Nephron (organoid): ENCODE data around the gene ASTN1.

Experiments used
- H3K27ac Mint-ChIP-seq, 3 experiments: 2 replicates each; pipeline ENCODE4 v1.8.0; 2020; ENCODE audit warnings: mixed read lengths in 3 of 3, mild to moderate bottlenecking in 2 of 3, moderate library complexity in 1 of 3
- H3K27me3 Mint-ChIP-seq: 2 replicates; pipeline ENCODE4 v1.8.0; 2021; ENCODE audit warnings: low read depth, mild to moderate bottlenecking, moderate library complexity, mixed read lengths
- H3K36me3 Mint-ChIP-seq: 2 replicates; pipeline ENCODE4 v1.8.0; 2020; ENCODE audit warnings: low read depth, mixed read lengths
- H3K4me1 Mint-ChIP-seq: 2 replicates; pipeline ENCODE4 v1.8.0; 2020; ENCODE audit warnings: mixed read lengths
- H3K4me3 Mint-ChIP-seq, 3 experiments: 2 replicates each; pipeline ENCODE4 v1.8.0; 2020; ENCODE audit warnings: mild to moderate bottlenecking in 3 of 3, mixed read lengths in 3 of 3, moderate library complexity in 2 of 3
- H3K9me3 Mint-ChIP-seq: 2 replicates; pipeline ENCODE4 v1.8.0; 2020; ENCODE audit warnings: mixed read lengths
- TF ChIP-seq, protein P1 (sequence below), 3 experiments: fragments of 200-600 bp; sonication (generic); IDR thresholded peaks; one replicate each; pipeline ENCODE4 v1.5.0; 2021; ENCODE audit warnings: antibody characterized with exemption in 3 of 3; ENCODE audit not compliant: unreplicated experiment in 3 of 3

Gene ASTN1

DNA sequence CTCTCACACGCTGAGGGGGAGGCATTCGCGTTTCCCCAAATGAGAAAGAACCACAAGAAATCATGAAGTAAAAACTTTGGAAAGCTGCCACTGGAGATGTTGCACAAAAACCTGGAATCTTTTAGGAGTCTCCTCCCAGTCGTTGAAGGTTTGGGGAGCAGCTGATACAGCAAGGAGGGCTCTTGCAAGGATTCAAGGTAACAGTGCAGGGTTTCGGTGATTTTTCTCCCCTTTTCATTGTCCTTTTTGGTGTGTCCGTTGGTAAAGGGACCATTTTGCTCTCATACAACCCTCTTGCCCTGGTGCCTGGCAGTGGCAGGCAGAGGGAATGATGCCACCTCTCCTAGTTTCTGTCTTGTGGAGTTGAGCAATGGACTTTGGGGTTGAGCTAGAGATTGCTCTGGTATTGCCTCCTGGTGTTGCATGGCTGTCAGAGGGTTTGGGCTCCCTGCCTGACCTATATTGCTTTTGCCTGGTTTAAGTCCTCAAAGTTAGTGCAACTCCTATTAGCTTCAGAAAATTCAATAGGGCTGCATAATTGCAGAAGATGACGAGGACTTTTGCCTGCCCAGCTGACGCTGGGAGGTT lies 7.1 kb upstream of the ASTN1 start:
- TF ChIP-seq, protein P1, sequence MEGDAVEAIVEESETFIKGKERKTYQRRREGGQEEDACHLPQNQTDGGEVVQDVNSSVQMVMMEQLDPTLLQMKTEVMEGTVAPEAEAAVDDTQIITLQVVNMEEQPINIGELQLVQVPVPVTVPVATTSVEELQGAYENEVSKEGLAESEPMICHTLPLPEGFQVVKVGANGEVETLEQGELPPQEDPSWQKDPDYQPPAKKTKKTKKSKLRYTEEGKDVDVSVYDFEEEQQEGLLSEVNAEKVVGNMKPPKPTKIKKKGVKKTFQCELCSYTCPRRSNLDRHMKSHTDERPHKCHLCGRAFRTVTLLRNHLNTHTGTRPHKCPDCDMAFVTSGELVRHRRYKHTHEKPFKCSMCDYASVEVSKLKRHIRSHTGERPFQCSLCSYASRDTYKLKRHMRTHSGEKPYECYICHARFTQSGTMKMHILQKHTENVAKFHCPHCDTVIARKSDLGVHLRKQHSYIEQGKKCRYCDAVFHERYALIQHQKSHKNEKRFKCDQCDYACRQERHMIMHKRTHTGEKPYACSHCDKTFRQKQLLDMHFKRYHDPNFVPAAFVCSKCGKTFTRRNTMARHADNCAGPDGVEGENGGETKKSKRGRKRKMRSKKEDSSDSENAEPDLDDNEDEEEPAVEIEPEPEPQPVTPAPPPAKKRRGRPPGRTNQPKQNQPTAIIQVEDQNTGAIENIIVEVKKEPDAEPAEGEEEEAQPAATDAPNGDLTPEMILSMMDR (IDR thresholded peaks at IDR 0.05; ENCODE audit: unreplicated experiment in 3 of 3) = no peak
- no peak overlapping the region for H3K4me3 Mint-ChIP-seq
- no peak overlapping the region for H3K27ac Mint-ChIP-seq
- peaks cover 5% of the 10 kb centered on the region for H3K4me1 Mint-ChIP-seq
- H3K9me3 Mint-ChIP-seq = no peaks in the 10 kb centered on the region
- H3K36me3 Mint-ChIP-seq = no peaks in the 10 kb centered on the region
- peaks cover 16% of the 10 kb centered on the region for H3K27me3 Mint-ChIP-seq

GRCh38 chr1:177170756-177171535 lies 6.4 kb upstream of the ASTN1 start, which contains the start of gene BRINP2:
TSS of gene BRINP2 (plus strand) at chr1:177170958. CDS start at chr1:177229877, 58,919 bp downstream.
- H3K36me3 Mint-ChIP-seq = no peaks in the 10 kb centered on the region
- peaks cover 18% of the 10 kb centered on the region for H3K27me3 Mint-ChIP-seq
- TF ChIP-seq, protein P1 (IDR thresholded peaks at IDR 0.05; ENCODE audit: unreplicated experiment in 3 of 3) = no peak
- peaks cover 5% of the 10 kb centered on the region for H3K4me1 Mint-ChIP-seq
- H3K9me3 Mint-ChIP-seq = no peaks in the 10 kb centered on the region
- H3K4me3 Mint-ChIP-seq = no peak within 1 kb of the TSS
- H3K27ac Mint-ChIP-seq = no peak within 1 kb of the TSS

DNA sequence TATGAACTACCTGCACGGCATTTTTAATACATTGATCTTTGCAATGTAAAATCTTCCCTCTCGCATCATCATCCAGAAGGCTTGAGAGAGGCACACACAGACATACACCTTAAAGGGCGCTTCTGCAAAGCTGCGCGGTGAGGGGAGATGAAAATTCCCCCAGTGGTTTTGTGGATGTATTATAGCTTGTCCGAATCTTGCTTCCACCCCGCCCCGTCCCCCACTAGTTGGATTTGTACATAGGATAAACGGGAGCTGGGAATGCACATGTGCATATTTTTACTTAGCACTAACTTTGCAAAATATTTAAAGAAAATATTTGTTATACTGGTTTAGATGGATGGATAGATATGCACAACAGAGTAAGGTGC lies 542 bp upstream of the ASTN1 start:
- Mint-ChIP-seq H3K27ac (no peak overlapping the region), H3K36me3 (no peaks in the 10 kb centered on the region), H3K9me3 (no peaks in the 10 kb centered on the region), H3K27me3 (peaks cover 57% of the 10 kb centered on the region), H3K4me1 (peaks cover 10% of the 10 kb centered on the region), H3K4me3 (peak overlapping the region; percentile 80 to 85 (median 84))
- TF ChIP-seq, protein P1 (IDR thresholded peaks at IDR 0.05; ENCODE audit: unreplicated experiment in 3 of 3) = no peak

DNA sequence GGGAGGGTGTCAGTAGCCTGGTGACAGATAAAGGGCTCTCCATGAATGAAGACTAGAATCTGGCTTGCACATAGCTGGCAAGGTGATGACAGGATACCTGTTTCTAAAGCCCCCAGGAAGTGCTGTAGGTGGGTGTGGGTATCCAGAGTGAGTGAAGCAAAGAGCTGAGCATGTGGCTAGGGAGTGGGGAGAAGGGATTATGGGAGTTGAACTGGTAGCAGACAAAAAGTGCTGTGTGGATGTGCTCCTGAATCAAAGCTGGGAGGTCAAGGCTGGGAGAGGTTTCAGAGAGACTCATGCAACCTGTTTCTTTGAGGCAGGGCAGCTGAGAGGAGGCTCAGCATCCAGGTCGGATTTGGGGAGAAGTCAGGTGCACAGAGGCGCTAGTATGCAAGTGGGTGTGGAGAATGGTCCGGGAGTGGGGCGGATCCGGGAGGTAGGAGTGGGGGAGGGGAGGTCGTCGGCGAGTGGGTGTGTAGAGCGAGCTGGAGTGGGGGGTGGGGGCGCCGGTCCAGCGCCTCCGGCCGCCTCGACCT lies 600 bp downstream of the ASTN1 start:
- H3K4me1 Mint-ChIP-seq = peaks cover 10% of the 10 kb centered on the region
- TF ChIP-seq, protein P1 (IDR thresholded peaks at IDR 0.05; ENCODE audit: unreplicated experiment in 3 of 3) = no peak
- H3K36me3 Mint-ChIP-seq = no peaks in the 10 kb centered on the region
- H3K9me3 Mint-ChIP-seq = no peaks in the 10 kb centered on the region
- H3K27ac Mint-ChIP-seq = no peak overlapping the region
- peak overlapping the region; percentile 84 to 85 (median 85) for H3K4me3 Mint-ChIP-seq
- peaks cover 57% of the 10 kb centered on the region for H3K27me3 Mint-ChIP-seq

DNA sequence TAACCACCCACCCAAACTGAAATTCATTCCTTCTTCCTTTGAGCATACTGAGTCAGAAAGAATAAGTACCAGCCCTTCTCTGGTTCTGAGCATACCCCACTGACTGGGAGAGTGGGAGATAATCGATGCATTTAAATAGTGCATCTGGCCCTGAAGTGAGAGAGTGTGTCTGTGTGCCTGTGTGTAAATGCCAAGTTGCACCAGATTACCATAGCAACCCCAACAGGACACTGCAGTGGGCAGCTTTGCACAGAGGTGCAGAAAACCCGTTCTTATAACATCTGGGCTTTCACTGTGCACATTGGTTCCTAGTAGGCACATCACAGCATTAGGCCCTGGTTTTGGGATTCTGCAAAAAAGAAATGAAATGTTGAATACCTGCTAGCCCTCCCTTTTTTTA lies 2.3 kb downstream of the ASTN1 start:
- Mint-ChIP-seq H3K9me3 (no peaks in the 10 kb centered on the region), H3K27ac (no peak overlapping the region), H3K36me3 (no peaks in the 10 kb centered on the region), H3K4me3 (no peak overlapping the region), H3K4me1 (peaks cover 10% of the 10 kb centered on the region), H3K27me3 (peaks cover 57% of the 10 kb centered on the region)
- TF ChIP-seq, protein P1 (IDR thresholded peaks at IDR 0.05; ENCODE audit: unreplicated experiment in 3 of 3) = no peak
